Neuronal stem cell (in vitro differentiated cells): ENCODE data around the gene OPN1MW2.
"Not testable (repeated sequence)": the region's sequence is repeated elsewhere in the genome, so short reads cannot be mapped to it uniquely, and the experiment has no call there.

Source experiments
- DNase-seq: peaks from one replicate; pipeline ENCODE4 v3.0.0-alpha.2; 2013; ENCODE audit warnings: low spot score
- H2AFZ ChIP-seq: one replicate; pipeline ENCODE4 v1.6.1; 2013; ENCODE audit warnings: mild to moderate bottlenecking, low read length, inconsistent platforms
- H2AK5ac ChIP-seq: 2 replicates; pipeline ENCODE4 v1.6.1; 2013; ENCODE audit warnings: low read depth, mild to moderate bottlenecking, inconsistent platforms, low read length, moderate library complexity, mixed read lengths
- H2BK120ac ChIP-seq: 2 replicates; pipeline ENCODE4 v1.6.1; 2013; ENCODE audit warnings: low read depth, mild to moderate bottlenecking, inconsistent platforms, low read length, moderate library complexity, mixed read lengths
- H2BK12ac ChIP-seq: one replicate; pipeline ENCODE4 v1.6.1; 2013; ENCODE audit warnings: low read length, inconsistent platforms
- H2BK15ac ChIP-seq: 2 replicates; pipeline ENCODE4 v1.6.1; 2013; ENCODE audit warnings: mild to moderate bottlenecking, low read length, inconsistent platforms, mixed read lengths
- H2BK5ac ChIP-seq: one replicate; pipeline ENCODE4 v1.6.1; 2013; ENCODE audit warnings: inconsistent platforms, mild to moderate bottlenecking, low read length, moderate library complexity
- H3K14ac ChIP-seq: one replicate; pipeline ENCODE4 v1.6.1; 2013; ENCODE audit warnings: low read length, inconsistent platforms
- H3K18ac ChIP-seq: 2 replicates; pipeline ENCODE4 v1.6.1; 2013; ENCODE audit warnings: low read length, inconsistent platforms
- H3K23ac ChIP-seq: 2 replicates; pipeline ENCODE4 v1.6.1; 2013; ENCODE audit warnings: low read depth, mild to moderate bottlenecking, mixed read lengths, low read length, inconsistent platforms; ENCODE audit not compliant: poor library complexity
- H3K27ac ChIP-seq: replicated peaks from 3 replicates; pipeline ENCODE4 v1.5.1; 2013; ENCODE audit warnings: low read length, inconsistent platforms
- H3K27me3 ChIP-seq, 3 experiments: 2 replicates each; pipeline ENCODE4 v1.6.1; 2013; ENCODE audit warnings: low read length in 3 of 3, mild to moderate bottlenecking in 2 of 3, inconsistent platforms in 1 of 3, low read depth in 1 of 3, mixed read lengths in 1 of 3, moderate library complexity in 1 of 3; ENCODE audit not compliant: control insufficient read depth in 3 of 3, insufficient read depth in 3 of 3
- H3K36me3 ChIP-seq, 2 donors: replicated peaks in 1 of 2; 2 replicates each; pipeline ENCODE4 v1.6.1; 2013; ENCODE audit warnings: low read length in 2 of 2; ENCODE audit not compliant: control insufficient read depth in 2 of 2, insufficient read depth in 2 of 2
- H3K4ac ChIP-seq: 2 replicates; pipeline ENCODE4 v1.6.1; 2013; ENCODE audit warnings: inconsistent platforms, mild to moderate bottlenecking, low read length, moderate library complexity
- H3K4me1 ChIP-seq, 2 donors: 1 replicate in 1 of 2; 2 replicates in 1 of 2; pipeline ENCODE4 v1.6.1; 2013; ENCODE audit warnings: low read length in 2 of 2, low read depth in 1 of 2; ENCODE audit not compliant: control insufficient read depth in 2 of 2, insufficient read depth in 1 of 2
- H3K4me2 ChIP-seq: one replicate; pipeline ENCODE4 v1.6.1; 2013; ENCODE audit warnings: mild to moderate bottlenecking, low read length, inconsistent platforms; ENCODE audit not compliant: insufficient read depth, poor library complexity, severe bottlenecking
- H3K4me3 ChIP-seq, 2 donors: 2 replicates each; pipeline ENCODE4 v1.5.1; 2013; ENCODE audit warnings: low read length in 2 of 2, mild to moderate bottlenecking in 2 of 2, inconsistent platforms in 1 of 2, moderate library complexity in 1 of 2
- H3K79me1 ChIP-seq: one replicate; pipeline ENCODE4 v1.6.1; 2013; ENCODE audit warnings: low read depth, mild to moderate bottlenecking, inconsistent platforms, low read length, moderate library complexity
- H3K9ac ChIP-seq: one replicate; pipeline ENCODE4 v1.6.1; 2013; ENCODE audit warnings: mild to moderate bottlenecking, low read depth, low read length, inconsistent platforms; ENCODE audit not compliant: poor library complexity
- H3K9me3 ChIP-seq, 2 donors: replicated peaks in 1 of 2; 2 replicates each; pipeline versions ENCODE3 to v1.6.1; 2013; ENCODE audit warnings: low read length in 2 of 2, mild to moderate bottlenecking in 2 of 2, inconsistent platforms in 1 of 2, low read depth in 1 of 2, mixed read lengths in 1 of 2, moderate library complexity in 1 of 2; ENCODE audit not compliant: control insufficient read depth in 2 of 2, insufficient read depth in 1 of 2
- H4K8ac ChIP-seq: one replicate; pipeline ENCODE4 v1.6.1; 2013; ENCODE audit warnings: low read depth, mild to moderate bottlenecking, inconsistent platforms, low read length, moderate library complexity
- H4K91ac ChIP-seq: one replicate; pipeline ENCODE4 v1.6.1; 2013; ENCODE audit warnings: low read length, low read depth, mild to moderate bottlenecking, inconsistent platforms; ENCODE audit not compliant: poor library complexity
- WGBS, 2 donors: extraction: QIAGEN DNeasy Blood & Tissue Kit; methylation state at CpG; one replicate each; pipeline ENCODE4 v1.1.7; 2013; ENCODE audit warnings: missing lambda C conversion rate in 2 of 2, mixed read lengths in 1 of 2; ENCODE audit not compliant: insufficient read length in 2 of 2, insufficient replicate concordance in 1 of 2; ENCODE audit errors: extremely low coverage in 2 of 2; 5-methylcytosine and 5-hydroxymethylcytosine counted together

The OPN1MW2 gene

GRCh38 chrX:154239982-154240503 is 20.5 kb downstream of the OPN1MW2 start:
- not testable (repeated sequence) for H2BK5ac ChIP-seq, H3K4me3 ChIP-seq, H4K8ac ChIP-seq, H2BK12ac ChIP-seq, H4K91ac ChIP-seq, H3K4me1 ChIP-seq, H3K23ac ChIP-seq, H2AFZ ChIP-seq, H3K4ac ChIP-seq, DNase-seq, H3K14ac ChIP-seq, H3K4me2 ChIP-seq, H2AK5ac ChIP-seq, H2BK15ac ChIP-seq, H3K36me3 ChIP-seq, H3K27ac ChIP-seq, H2BK120ac ChIP-seq, H3K18ac ChIP-seq, H3K27me3 ChIP-seq, H3K9me3 ChIP-seq, H3K79me1 ChIP-seq, H3K9ac ChIP-seq
- no CpG with 5 or more reads among the region's 8 CpGs for WGBS, 2 donors

GRCh38 chrX:154247377-154248045 is 28.0 kb downstream of the OPN1MW2 start:
- H3K36me3 ChIP-seq, H3K9me3 ChIP-seq, H3K4me2 ChIP-seq, H3K9ac ChIP-seq, H2AK5ac ChIP-seq, H3K14ac ChIP-seq, H3K4ac ChIP-seq, H2BK5ac ChIP-seq, H3K27ac ChIP-seq, H4K91ac ChIP-seq, H2BK15ac ChIP-seq, H4K8ac ChIP-seq, H3K23ac ChIP-seq, H2BK120ac ChIP-seq, DNase-seq, H3K18ac ChIP-seq, H2BK12ac ChIP-seq, H2AFZ ChIP-seq, H3K79me1 ChIP-seq, H3K4me3 ChIP-seq, H3K4me1 ChIP-seq, H3K27me3 ChIP-seq: not testable (repeated sequence)
- no CpG with 5 or more reads among the region's 17 CpGs for WGBS, 2 donors

GRCh38 chrX:154248076-154248475 is 28.5 kb downstream of the OPN1MW2 start:
- not testable (repeated sequence) for H2BK5ac ChIP-seq, H3K14ac ChIP-seq, H2BK12ac ChIP-seq, H3K4me1 ChIP-seq, H2BK15ac ChIP-seq, H2AFZ ChIP-seq, H2AK5ac ChIP-seq, H4K8ac ChIP-seq, H3K18ac ChIP-seq, H3K4me2 ChIP-seq, H3K27me3 ChIP-seq, H4K91ac ChIP-seq, H3K4ac ChIP-seq, H3K9ac ChIP-seq, H3K4me3 ChIP-seq, H3K9me3 ChIP-seq, H2BK120ac ChIP-seq, H3K36me3 ChIP-seq, DNase-seq, H3K27ac ChIP-seq, H3K23ac ChIP-seq, H3K79me1 ChIP-seq
- no CpG with 5 or more reads among the region's 10 CpGs for WGBS, 2 donors

DNA sequence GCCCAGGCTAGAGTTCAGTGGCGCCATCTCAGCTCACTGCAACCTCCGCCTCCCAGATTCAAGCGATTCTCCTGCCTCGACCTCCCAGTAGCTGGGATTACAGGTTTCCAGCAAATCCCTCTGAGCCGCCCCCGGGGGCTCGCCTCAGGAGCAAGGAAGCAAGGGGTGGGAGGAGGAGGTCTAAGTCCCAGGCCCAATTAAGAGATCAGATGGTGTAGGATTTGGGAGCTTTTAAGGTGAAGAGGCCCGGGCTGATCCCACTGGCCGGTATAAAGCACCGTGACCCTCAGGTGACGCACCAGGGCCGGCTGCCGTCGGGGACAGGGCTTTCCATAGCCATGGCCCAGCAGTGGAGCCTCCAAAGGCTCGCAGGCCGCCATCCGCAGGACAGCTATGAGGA is 37.7 kb downstream of the OPN1MW2 start, which contains the start of gene OPN1MW3:
Gene OPN1MW3, plus strand, starts transcription at position 301 of the 400 bp plus-strand sequence. Its CDS starts 38 bp downstream, at position 339.
- not testable (repeated sequence) for H3K14ac ChIP-seq, H3K4ac ChIP-seq, H3K27ac ChIP-seq, H3K18ac ChIP-seq, H4K8ac ChIP-seq, H3K4me3 ChIP-seq, H4K91ac ChIP-seq, H3K4me1 ChIP-seq, H2AK5ac ChIP-seq, H3K27me3 ChIP-seq, DNase-seq, H2AFZ ChIP-seq, H3K79me1 ChIP-seq, H3K4me2 ChIP-seq, H3K9ac ChIP-seq, H2BK120ac ChIP-seq, H3K23ac ChIP-seq, H2BK5ac ChIP-seq, H3K9me3 ChIP-seq, H3K36me3 ChIP-seq, H2BK15ac ChIP-seq, H2BK12ac ChIP-seq
- no CpG with 5 or more reads among the region's 17 CpGs for WGBS, 2 donors
